Kidney (tissue), 14 donors: ENCODE data around the gene CCDC198. TPM values are rescaled to one million over a fixed set of nuclear protein-coding genes. Genes with fewer than 3 reads are reported as not detected.

Source experiments
- DNase-seq, 5 donors: peaks; one replicate each; pipeline ENCODE4 v3.0.0-alpha.2; 2013 to 2020
- FAIRE-seq: peaks from 2 replicates; lab custom pipeline; 2012; peaks lifted over from hg19 to GRCh38; lab: Jason Lieb, UNC
- H3K27ac ChIP-seq, 2 donors: one replicate each; pipeline ENCODE4 v1.7.0; 2013; ENCODE audit warnings: low read depth in 2 of 2, low read length in 2 of 2, inconsistent platforms in 1 of 2
- H3K27me3 ChIP-seq: one replicate; pipeline ENCODE4 v1.7.1; 2013; ENCODE audit warnings: low read length, inconsistent platforms; ENCODE audit not compliant: control insufficient read depth, insufficient read depth
- H3K36me3 ChIP-seq, 3 donors: one replicate each; pipeline versions ENCODE4 v1.7.0 to v1.7.1; 2013; ENCODE audit warnings: low read length in 3 of 3, control low read depth in 1 of 3, inconsistent platforms in 1 of 3; ENCODE audit not compliant: insufficient read depth in 3 of 3, control insufficient read depth in 2 of 3
- H3K4me1 ChIP-seq, 3 donors: one replicate each; pipeline versions ENCODE4 v1.7.0 to v1.7.1; 2013; ENCODE audit warnings: low read length in 3 of 3, inconsistent platforms in 1 of 3, low read depth in 1 of 3; ENCODE audit not compliant: control insufficient read depth in 2 of 3, insufficient read depth in 2 of 3
- H3K4me3 ChIP-seq, 3 donors: one replicate each; pipeline versions ENCODE4 v1.7.0 to v1.8.1; 2013; ENCODE audit warnings: low read length in 3 of 3, control low read depth in 1 of 3, inconsistent platforms in 1 of 3
- H3K9ac ChIP-seq, 3 donors: one replicate each; pipeline versions ENCODE4 v1.7.0 to v1.7.1; 2013; ENCODE audit warnings: low read length in 3 of 3, control low read depth in 1 of 3, inconsistent platforms in 1 of 3
- H3K9me3 ChIP-seq, 3 donors: one replicate each; pipeline versions ENCODE4 v1.7.0 to v1.7.1; 2013; ENCODE audit warnings: low read length in 3 of 3, control low read depth in 1 of 3, inconsistent platforms in 1 of 3; ENCODE audit not compliant: control insufficient read depth in 2 of 3, insufficient read depth in 1 of 3
- intact Hi-C: fragments of 100-400 bp; cut with DNase I; formaldehyde crosslinking; loops from one replicate; pipeline ENCODE4 v1.11.1; 2022
- polyA plus RNA-seq: library from polyadenylated mRNA; stranded (reverse); fragments of 350-450 nt; fragmentation: Illumina TruSeq; extraction: RNeasy Lipid Tissue Mini Kit (QIAGEN cat#74804); gene quantifications from one replicate; pipeline ENCODE4 v1.2.3, GENCODE V29; 2014; ENCODE audit warnings: low read depth, low replicate concordance; ENCODE audit not compliant: insufficient read depth
- total RNA-seq: library from RNA; stranded (reverse); fragmentation: NEBNext Ultra II Directional; extraction: Animal tissue kit (Norgen Biotek cat#: 25700); gene quantifications from one replicate; pipeline ENCODE4 v1.2.1, GENCODE V29; 2021
- TF ChIP-seq, protein P1 (sequence below): IDR thresholded peaks from 3 replicates; pipeline ENCODE4 v1.5.1; 2012; ENCODE audit warnings: mild to moderate bottlenecking, moderate library complexity, borderline replicate concordance; ENCODE audit not compliant: insufficient read depth; ENCODE audit errors: extremely low read depth
- donor health status: control.
- donor health status: control.
- donor health status: control.
- donor health status: control.
- donor health status: control.
- donor health status: DM: yes; HTN: yes; CAD: no.
- donor health status: Normal renal cell carcinoma (clear cell type).

The CCDC198 gene
- total and polyA plus RNA-seq, 2 donors from 2014 or later: 114 to 166 TPM

DNA sequence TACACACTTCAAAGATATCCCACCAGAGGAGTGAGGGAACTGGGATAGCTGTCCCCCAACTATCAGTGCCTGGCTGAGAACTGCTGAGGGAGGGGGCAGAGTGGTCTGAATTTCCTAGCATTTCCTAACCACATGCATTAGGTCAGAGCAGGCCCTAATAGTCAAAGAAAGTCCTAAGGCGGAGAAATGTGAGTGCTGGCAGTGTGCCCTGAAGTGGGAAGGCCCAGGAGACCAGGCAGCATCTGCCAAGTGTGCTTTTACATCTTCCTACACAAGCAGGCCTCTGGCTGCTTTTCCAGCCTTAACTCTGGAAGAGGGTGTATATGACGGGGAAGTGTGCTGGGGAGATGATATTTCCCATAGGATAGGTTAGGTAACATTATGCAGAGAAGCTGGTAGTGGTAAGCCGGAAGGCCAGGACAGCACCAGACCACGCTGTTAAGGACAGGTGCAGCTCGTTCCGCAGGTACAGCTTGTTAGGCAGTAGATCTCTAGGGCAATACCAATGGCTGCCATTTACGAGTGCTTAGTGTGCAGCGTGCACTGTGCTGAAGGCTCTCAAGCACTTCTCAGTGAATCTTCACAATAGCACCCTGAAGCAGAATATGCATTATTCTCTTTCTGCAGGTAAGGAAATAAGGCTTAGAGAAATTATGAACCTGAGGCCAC is 9.1 kb upstream of the CCDC198 start:
- TF ChIP-seq, protein P1, sequence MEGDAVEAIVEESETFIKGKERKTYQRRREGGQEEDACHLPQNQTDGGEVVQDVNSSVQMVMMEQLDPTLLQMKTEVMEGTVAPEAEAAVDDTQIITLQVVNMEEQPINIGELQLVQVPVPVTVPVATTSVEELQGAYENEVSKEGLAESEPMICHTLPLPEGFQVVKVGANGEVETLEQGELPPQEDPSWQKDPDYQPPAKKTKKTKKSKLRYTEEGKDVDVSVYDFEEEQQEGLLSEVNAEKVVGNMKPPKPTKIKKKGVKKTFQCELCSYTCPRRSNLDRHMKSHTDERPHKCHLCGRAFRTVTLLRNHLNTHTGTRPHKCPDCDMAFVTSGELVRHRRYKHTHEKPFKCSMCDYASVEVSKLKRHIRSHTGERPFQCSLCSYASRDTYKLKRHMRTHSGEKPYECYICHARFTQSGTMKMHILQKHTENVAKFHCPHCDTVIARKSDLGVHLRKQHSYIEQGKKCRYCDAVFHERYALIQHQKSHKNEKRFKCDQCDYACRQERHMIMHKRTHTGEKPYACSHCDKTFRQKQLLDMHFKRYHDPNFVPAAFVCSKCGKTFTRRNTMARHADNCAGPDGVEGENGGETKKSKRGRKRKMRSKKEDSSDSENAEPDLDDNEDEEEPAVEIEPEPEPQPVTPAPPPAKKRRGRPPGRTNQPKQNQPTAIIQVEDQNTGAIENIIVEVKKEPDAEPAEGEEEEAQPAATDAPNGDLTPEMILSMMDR: no peak
- Histone ChIP-seq H3K27ac (no peak overlapping the region), H3K9ac (no peak overlapping the region), H3K4me3 (no peak overlapping the region), H3K27me3 (no peaks in the 10 kb centered on the region), H3K4me1 (peaks cover 0 to 3% (median 0%) of the 10 kb centered on the region in 3 donors), H3K9me3 (no peaks in the 10 kb centered on the region), H3K36me3 (no peaks in the 10 kb centered on the region)
- DNase-seq (peak in 2 of 5 donors; percentile 42 to 69), FAIRE-seq (no peak)
- intact Hi-C loops: no loop called here

DNA sequence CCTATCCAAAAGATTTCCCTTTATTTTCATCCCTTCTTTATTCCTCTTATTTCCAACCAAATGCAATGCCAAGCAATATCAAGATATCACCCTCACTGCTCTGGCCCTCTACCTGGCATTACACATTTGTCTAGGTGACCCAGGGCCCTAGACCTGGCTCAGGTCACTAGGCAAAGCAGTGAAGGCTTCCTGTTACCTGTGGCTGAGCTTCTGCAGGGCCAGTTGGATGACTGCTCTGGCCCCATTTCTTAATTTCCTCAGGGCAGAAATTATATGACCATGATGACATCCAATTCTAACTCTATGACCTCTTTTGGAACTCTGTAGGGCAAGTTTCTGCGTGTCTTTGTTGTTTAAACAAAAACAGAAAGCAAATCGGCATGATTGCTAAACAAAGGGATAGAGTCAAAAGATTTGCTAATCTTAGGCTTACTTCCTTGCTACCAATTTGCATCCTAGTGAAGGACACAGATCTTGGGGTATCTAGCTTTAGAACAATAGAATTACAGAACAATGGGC is 7.4 kb upstream of the CCDC198 start:
- Histone ChIP-seq H3K27me3 (no peaks in the 10 kb centered on the region), H3K27ac (no peak overlapping the region), H3K36me3 (no peaks in the 10 kb centered on the region), H3K9ac (no peak overlapping the region), H3K9me3 (no peaks in the 10 kb centered on the region), H3K4me3 (no peak overlapping the region), H3K4me1 (peaks cover 3 to 6% (median 3%) of the 10 kb centered on the region in 3 donors)
- intact Hi-C loops: no loop called here
- FAIRE-seq: no peak
- TF ChIP-seq, protein P1: no peak
- DNase-seq: no peak

DNA sequence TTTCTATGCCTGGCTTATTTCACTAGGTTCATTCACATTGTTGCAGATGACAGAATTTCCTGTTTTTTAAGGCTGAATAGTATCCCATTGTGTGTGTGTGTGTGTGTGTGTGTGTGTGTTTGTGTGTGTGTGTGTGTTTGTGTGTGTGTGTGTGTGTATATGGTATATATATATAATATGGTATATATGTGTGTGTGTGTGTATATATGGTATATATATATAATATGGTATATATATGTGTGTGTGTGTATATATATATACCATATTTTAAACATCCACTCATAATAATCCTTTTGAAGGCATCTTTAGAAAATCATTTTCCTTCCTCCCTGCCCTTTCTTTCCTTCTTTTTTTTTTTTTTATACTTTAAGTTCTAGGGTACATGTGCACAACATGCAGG is 5.0 kb upstream of the CCDC198 start:
- FAIRE-seq: peak; percentile 97
- intact Hi-C loops: no loop called here
- no peaks in the 10 kb centered on the region for H3K36me3 ChIP-seq

More for the DNA sequence above, 5.0 kb upstream of the CCDC198 start:
- no peak overlapping the region for H3K4me3 ChIP-seq
- no peak overlapping the region for H3K9ac ChIP-seq
- DNase-seq: no peak
- H3K9me3 ChIP-seq: no peaks in the 10 kb centered on the region
- no peak overlapping the region for H3K27ac ChIP-seq
- TF ChIP-seq, protein P1: no peak
- peaks cover 3 to 14% (median 3%) of the 10 kb centered on the region in 3 donors for H3K4me1 ChIP-seq
- H3K27me3 ChIP-seq: no peaks in the 10 kb centered on the region
